ENCODE measurements around the gene WDPCP. TPM values are rescaled to one million over a fixed set of nuclear protein-coding genes. Genes with fewer than 3 reads are reported as not detected.

The WDPCP gene
- total RNA-seq, 1 donor from 2014 or later = 5.7 TPM

GRCh38 chr2:63118821-63119220 lies 469.5 kb downstream of the WDPCP start:
- Mint-ChIP-seq H3K36me3 (ENCODE audit: low read depth, unreplicated experiment) (no peaks in the 10 kb centered on the region), H3K27ac (ENCODE audit: unreplicated experiment) (no peak overlapping the region), H3K27me3 (ENCODE audit: unreplicated experiment) (no peaks in the 10 kb centered on the region), H3K9me3 (ENCODE audit: unreplicated experiment) (no peaks in the 10 kb centered on the region), H3K4me3 (ENCODE audit: unreplicated experiment) (no peak overlapping the region), H3K4me1 (ENCODE audit: unreplicated experiment) (no peaks in the 10 kb centered on the region)
- DNase-seq (ENCODE audit: low spot score) = no peak
- no peak for TF ChIP-seq CTCF (IDR thresholded peaks at IDR 0.05; ENCODE audit: unreplicated experiment)

DNA sequence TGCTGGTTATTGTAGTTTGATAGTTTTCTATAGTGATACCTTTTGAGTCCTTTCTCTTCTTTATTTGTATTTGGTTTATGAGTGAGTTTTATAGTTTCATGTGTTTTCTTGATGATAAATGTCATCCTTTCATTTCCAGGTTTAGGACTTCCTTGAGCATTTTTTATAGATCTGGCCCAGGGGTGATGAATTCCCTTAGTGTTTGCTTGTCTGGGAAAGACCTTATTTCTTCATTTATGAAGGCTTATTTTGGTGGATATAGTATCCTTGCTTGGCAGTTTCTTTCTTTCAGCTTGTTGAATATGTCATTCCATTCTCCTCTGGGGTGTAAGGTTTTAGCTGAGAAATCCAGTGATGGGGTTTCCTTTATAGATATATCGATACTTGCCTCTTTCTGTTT lies 483.8 kb downstream of the WDPCP start:
- no peak for DNase-seq (ENCODE audit: low spot score)

GRCh38 chr2:63101954-63102353 lies 486.3 kb downstream of the WDPCP start:
- peaks cover 7% of the 10 kb centered on the region for H3K36me3 Mint-ChIP-seq (ENCODE audit: low read depth, unreplicated experiment)
- no peak for TF ChIP-seq CTCF (IDR thresholded peaks at IDR 0.05; ENCODE audit: unreplicated experiment)
- H3K4me1 Mint-ChIP-seq (ENCODE audit: unreplicated experiment) = no peaks in the 10 kb centered on the region
- H3K9me3 Mint-ChIP-seq (ENCODE audit: unreplicated experiment) = no peaks in the 10 kb centered on the region
- H3K27me3 Mint-ChIP-seq (ENCODE audit: unreplicated experiment) = peaks cover 3% of the 10 kb centered on the region
- no peak overlapping the region for H3K4me3 Mint-ChIP-seq (ENCODE audit: unreplicated experiment)
- H3K27ac Mint-ChIP-seq (ENCODE audit: unreplicated experiment) = no peak overlapping the region
- no peak for DNase-seq (ENCODE audit: low spot score)

More for the DNA sequence above, 483.8 kb downstream of the WDPCP start:
- Mint-ChIP-seq H3K9me3 (ENCODE audit: unreplicated experiment) (no peaks in the 10 kb centered on the region), H3K27me3 (ENCODE audit: unreplicated experiment) (peaks cover 3% of the 10 kb centered on the region), H3K27ac (ENCODE audit: unreplicated experiment) (no peak overlapping the region), H3K36me3 (ENCODE audit: low read depth, unreplicated experiment) (peaks cover 7% of the 10 kb centered on the region), H3K4me1 (ENCODE audit: unreplicated experiment) (no peaks in the 10 kb centered on the region), H3K4me3 (ENCODE audit: unreplicated experiment) (no peak overlapping the region)
- TF ChIP-seq CTCF (IDR thresholded peaks at IDR 0.05; ENCODE audit: unreplicated experiment) = no peak

- no peak for DNase-seq (ENCODE audit: low spot score)
- Mint-ChIP-seq H3K4me3 (ENCODE audit: unreplicated experiment) (no peak overlapping the region), H3K27me3 (ENCODE audit: unreplicated experiment) (no peaks in the 10 kb centered on the region), H3K36me3 (ENCODE audit: low read depth, unreplicated experiment) (no peaks in the 10 kb centered on the region), H3K4me1 (ENCODE audit: unreplicated experiment) (no peaks in the 10 kb centered on the region), H3K27ac (ENCODE audit: unreplicated experiment) (no peak overlapping the region), H3K9me3 (ENCODE audit: unreplicated experiment) (no peaks in the 10 kb centered on the region)
- TF ChIP-seq CTCF (IDR thresholded peaks at IDR 0.05; ENCODE audit: unreplicated experiment) = no peak
These were observed 489.2 kb downstream of the WDPCP start for GRCh38 chr2:63099032-63099431.

DNA sequence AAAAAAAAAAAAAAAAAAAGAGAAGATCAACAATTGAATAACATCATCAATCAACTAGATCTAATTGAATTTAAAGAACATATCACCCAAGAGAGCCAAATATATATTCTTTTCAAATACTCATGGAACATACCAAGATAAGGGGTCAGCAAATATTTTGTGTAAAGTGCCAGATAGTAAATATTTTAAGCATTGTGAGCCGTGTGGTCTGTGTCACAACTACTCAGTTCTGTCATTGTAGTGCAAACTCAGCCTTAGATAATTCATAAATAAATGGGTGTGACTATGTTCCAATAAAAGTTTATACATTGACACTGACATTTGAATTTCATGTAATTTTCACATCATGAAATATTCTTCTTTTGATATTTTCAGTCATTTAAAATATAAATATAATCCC lies 491.8 kb downstream of the WDPCP start:
- DNase-seq (ENCODE audit: low spot score) = no peak
- H3K4me3 Mint-ChIP-seq (ENCODE audit: unreplicated experiment) = no peak overlapping the region
- H3K9me3 Mint-ChIP-seq (ENCODE audit: unreplicated experiment) = no peaks in the 10 kb centered on the region
- TF ChIP-seq CTCF (IDR thresholded peaks at IDR 0.05; ENCODE audit: unreplicated experiment) = no peak
- H3K27me3 Mint-ChIP-seq (ENCODE audit: unreplicated experiment) = no peaks in the 10 kb centered on the region
- no peaks in the 10 kb centered on the region for H3K4me1 Mint-ChIP-seq (ENCODE audit: unreplicated experiment)
- no peaks in the 10 kb centered on the region for H3K36me3 Mint-ChIP-seq (ENCODE audit: low read depth, unreplicated experiment)
- no peak overlapping the region for H3K27ac Mint-ChIP-seq (ENCODE audit: unreplicated experiment)

All from endothelial cell (in vitro differentiated cells).